ENCODE measurements around the gene SKIDA1.

- TF ChIP-seq JUND (IDR thresholded peaks at IDR 0.05) (no peak), CTCF (IDR thresholded peaks at IDR 0.05; ENCODE audit: low read depth, low read length, missing input control) (no peak)
Observed at GRCh38 chr10:21488957-21489446, 36.5 kb downstream of the SKIDA1 start.

Measured in liver (tissue), 3 donors.